ENCODE data around the gene PTPRK.

DNA sequence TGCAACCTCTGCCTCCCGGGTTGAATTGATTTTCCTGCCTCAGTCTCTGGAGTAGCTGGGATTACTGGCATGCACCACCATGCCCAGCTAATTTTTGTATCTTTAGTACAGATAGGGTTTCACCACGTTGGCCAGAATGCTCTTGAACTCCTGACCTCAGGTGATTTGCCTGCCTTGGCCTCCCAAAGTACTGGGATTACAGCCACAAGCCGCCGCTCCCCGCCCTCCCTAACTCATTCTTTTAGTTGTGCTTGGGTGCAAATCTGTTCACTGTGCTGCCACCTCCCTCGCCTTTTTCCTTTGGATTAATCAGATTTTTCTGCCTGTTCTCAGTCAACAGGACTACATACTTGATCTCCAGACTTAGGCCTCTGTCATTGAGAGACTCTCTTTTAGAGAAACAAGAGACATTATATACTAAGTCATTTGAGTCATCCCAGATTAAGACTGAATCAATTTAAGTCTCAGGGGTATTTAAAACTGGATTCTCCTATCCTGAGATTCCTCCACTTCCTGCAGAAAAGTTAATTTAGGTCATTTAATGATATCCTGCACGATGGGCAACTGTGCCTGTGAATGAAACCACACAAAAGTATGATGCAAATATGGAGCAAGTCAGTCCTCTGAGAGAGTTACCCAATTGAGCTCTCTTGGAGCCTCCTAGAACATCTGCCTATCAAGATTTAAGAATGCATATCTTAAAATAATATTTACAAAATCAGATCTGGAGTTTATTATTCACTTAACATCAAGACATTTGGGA lies 483.4 kb downstream of the PTPRK start:
- TF ChIP-seq ZNF133 (CRISPR knock-in tag; IDR thresholded peaks at IDR 0.05) (no peak), RBM22 (IDR thresholded peaks at IDR 0.05; ENCODE audit: low read depth, low read length, poor library complexity, severe bottlenecking) (no peak), JUND (IDR thresholded peaks at IDR 0.05; ENCODE audit: borderline replicate concordance, low read depth, low read length) (no peak), JUND (tag; IDR thresholded peaks at IDR 0.05; ENCODE audit: borderline replicate concordance, low read depth, low read length) (no peak), SIX5 (IDR thresholded peaks at IDR 0.05; ENCODE audit: borderline replicate concordance in 1 of 2, insufficient read depth in 1 of 2, low read depth in 1 of 2, low read length in 2 of 2) (no peak)
- TF ChIP-seq, protein P1, sequence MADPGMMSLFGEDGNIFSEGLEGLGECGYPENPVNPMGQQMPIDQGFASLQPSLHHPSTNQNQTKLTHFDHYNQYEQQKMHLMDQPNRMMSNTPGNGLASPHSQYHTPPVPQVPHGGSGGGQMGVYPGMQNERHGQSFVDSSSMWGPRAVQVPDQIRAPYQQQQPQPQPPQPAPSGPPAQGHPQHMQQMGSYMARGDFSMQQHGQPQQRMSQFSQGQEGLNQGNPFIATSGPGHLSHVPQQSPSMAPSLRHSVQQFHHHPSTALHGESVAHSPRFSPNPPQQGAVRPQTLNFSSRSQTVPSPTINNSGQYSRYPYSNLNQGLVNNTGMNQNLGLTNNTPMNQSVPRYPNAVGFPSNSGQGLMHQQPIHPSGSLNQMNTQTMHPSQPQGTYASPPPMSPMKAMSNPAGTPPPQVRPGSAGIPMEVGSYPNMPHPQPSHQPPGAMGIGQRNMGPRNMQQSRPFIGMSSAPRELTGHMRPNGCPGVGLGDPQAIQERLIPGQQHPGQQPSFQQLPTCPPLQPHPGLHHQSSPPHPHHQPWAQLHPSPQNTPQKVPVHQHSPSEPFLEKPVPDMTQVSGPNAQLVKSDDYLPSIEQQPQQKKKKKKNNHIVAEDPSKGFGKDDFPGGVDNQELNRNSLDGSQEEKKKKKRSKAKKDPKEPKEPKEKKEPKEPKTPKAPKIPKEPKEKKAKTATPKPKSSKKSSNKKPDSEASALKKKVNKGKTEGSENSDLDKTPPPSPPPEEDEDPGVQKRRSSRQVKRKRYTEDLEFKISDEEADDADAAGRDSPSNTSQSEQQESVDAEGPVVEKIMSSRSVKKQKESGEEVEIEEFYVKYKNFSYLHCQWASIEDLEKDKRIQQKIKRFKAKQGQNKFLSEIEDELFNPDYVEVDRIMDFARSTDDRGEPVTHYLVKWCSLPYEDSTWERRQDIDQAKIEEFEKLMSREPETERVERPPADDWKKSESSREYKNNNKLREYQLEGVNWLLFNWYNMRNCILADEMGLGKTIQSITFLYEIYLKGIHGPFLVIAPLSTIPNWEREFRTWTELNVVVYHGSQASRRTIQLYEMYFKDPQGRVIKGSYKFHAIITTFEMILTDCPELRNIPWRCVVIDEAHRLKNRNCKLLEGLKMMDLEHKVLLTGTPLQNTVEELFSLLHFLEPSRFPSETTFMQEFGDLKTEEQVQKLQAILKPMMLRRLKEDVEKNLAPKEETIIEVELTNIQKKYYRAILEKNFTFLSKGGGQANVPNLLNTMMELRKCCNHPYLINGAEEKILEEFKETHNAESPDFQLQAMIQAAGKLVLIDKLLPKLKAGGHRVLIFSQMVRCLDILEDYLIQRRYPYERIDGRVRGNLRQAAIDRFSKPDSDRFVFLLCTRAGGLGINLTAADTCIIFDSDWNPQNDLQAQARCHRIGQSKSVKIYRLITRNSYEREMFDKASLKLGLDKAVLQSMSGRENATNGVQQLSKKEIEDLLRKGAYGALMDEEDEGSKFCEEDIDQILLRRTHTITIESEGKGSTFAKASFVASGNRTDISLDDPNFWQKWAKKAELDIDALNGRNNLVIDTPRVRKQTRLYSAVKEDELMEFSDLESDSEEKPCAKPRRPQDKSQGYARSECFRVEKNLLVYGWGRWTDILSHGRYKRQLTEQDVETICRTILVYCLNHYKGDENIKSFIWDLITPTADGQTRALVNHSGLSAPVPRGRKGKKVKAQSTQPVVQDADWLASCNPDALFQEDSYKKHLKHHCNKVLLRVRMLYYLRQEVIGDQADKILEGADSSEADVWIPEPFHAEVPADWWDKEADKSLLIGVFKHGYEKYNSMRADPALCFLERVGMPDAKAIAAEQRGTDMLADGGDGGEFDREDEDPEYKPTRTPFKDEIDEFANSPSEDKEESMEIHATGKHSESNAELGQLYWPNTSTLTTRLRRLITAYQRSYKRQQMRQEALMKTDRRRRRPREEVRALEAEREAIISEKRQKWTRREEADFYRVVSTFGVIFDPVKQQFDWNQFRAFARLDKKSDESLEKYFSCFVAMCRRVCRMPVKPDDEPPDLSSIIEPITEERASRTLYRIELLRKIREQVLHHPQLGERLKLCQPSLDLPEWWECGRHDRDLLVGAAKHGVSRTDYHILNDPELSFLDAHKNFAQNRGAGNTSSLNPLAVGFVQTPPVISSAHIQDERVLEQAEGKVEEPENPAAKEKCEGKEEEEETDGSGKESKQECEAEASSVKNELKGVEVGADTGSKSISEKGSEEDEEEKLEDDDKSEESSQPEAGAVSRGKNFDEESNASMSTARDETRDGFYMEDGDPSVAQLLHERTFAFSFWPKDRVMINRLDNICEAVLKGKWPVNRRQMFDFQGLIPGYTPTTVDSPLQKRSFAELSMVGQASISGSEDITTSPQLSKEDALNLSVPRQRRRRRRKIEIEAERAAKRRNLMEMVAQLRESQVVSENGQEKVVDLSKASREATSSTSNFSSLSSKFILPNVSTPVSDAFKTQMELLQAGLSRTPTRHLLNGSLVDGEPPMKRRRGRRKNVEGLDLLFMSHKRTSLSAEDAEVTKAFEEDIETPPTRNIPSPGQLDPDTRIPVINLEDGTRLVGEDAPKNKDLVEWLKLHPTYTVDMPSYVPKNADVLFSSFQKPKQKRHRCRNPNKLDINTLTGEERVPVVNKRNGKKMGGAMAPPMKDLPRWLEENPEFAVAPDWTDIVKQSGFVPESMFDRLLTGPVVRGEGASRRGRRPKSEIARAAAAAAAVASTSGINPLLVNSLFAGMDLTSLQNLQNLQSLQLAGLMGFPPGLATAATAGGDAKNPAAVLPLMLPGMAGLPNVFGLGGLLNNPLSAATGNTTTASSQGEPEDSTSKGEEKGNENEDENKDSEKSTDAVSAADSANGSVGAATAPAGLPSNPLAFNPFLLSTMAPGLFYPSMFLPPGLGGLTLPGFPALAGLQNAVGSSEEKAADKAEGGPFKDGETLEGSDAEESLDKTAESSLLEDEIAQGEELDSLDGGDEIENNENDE (IDR thresholded peaks at IDR 0.05; ENCODE audit: low read depth, low read length), result no peak

Data from K562 (cell line).